B cell (primary cell): ENCODE results near the gene MAP2K5.

ENCODE experiments used
- CTCF ChIP-seq: fragments of 200-600 bp; IDR thresholded peaks from one replicate; pipeline ENCODE4 v1.8.0; 2022; ENCODE audit warnings: antibody characterized with exemption, mild to moderate bottlenecking
- EZH2 ChIP-seq: IDR thresholded peaks from 2 replicates; pipeline ENCODE4 v1.6.1; 2012; ENCODE audit warnings: borderline replicate concordance, low read depth, mild to moderate bottlenecking, moderate library complexity, low read length; ENCODE audit not compliant: insufficient read depth, poor library complexity, severe bottlenecking

GRCh38 chr15:67813104-67813634 is 270.7 kb downstream of the MAP2K5 start:
- no peak for TF ChIP-seq CTCF
- no peak for TF ChIP-seq EZH2
